HG02588 (cell line): ENCODE results near the gene LBX2.

Experiments
- ATAC-seq: cut with Tn5 transposase; IDR thresholded peaks from one replicate; pipeline ENCODE4 v1.9.1; 2021; ENCODE audit warnings: mild to moderate bottlenecking, moderate library complexity; ENCODE audit not compliant: unreplicated experiment

The LBX2 gene

DNA sequence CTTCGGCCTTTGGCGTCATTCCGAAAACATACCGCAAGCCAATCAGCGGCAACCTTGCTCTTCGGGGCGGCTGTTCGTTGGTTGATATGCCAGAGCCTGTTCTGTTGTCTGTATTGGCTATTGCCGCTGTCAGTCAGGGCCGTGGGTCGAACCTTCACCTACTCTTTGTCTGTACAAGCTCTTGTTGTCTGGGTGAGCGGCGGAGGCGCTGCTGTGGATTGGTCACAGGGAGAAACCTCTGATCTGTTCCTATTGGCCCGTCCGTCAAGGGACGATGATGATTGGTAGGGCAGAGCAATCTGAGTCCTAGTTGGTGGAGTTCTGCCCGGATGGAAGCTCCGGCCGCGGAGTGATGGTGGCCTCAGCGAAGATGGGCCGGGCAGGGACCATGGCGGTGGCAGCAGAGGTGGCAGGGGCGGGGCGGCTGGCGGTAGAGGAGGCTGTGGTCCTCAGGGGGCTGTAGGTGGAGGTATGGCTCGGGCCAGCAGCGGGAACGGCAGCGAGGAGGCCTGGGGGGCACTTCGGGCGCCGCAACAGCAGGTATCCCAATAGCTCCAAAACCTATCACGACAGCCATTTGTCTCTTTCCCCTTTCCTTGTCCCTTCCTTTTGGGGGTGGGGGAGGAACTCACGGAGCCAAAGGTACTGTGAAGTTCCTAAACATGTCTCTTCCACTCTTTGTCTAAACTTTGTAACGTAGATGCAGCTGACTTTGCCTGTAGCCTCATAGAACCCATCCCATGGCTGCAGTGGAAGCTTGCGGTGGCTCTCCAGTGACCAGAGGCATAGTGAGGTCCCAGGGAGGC is 41.1 kb downstream of the LBX2 start, which contains the start of gene WBP1:
Gene WBP1 (plus strand): TSS at position 307 of the 806 bp plus-strand sequence. CDS start 165 bp downstream, at position 472.
- ATAC-seq, result peak; percentile 80

DNA sequence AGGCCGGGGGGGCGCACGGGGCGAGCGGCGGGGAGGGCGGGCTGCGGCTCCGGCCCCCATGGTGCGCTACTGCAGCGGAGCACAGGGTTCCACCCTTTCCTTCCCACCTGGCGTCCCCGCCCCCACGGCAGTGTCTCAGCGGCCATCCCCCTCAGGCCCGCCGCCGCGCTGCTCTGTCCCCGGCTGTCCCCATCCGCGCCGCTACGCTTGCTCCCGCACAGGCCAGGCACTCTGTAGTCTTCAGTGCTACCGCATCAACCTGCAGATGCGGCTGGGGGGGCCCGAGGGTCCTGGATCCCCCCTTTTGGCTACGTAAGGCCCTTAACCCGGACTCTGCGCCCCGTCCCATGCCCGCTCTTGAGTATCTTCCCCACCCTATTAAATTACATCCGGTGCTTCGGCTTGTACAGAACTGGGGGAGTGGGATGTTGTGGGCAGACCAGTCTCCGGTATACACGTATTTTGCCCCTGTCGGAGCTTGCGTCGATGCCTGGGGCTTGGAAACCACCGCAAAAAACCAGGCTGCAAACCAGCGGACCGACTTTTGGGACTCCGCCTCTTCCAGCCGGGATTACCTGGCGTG is 41.8 kb downstream of the LBX2 start:
- ATAC-seq, result peak; percentile 28

DNA sequence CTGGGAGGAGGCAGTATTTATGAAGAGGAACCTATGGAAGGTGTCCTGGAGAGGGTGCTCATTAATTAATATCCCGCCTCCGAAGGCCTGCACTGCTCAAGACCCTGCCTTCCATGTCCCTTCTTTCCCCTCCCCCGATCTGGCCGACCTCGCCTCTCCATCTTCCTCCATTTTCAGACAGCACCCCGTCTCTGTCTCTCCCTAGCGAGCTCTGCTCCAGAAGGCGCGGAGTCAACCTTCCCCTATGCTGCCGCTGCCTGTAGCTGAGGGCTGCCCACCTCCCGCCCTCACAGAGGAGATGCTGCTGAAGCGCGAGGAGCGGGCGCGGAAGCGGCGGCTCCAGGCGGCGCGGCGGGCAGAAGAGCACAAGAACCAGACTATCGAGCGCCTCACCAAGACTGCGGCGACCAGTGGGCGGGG is 42.3 kb downstream of the LBX2 start:
- no peak for ATAC-seq

DNA sequence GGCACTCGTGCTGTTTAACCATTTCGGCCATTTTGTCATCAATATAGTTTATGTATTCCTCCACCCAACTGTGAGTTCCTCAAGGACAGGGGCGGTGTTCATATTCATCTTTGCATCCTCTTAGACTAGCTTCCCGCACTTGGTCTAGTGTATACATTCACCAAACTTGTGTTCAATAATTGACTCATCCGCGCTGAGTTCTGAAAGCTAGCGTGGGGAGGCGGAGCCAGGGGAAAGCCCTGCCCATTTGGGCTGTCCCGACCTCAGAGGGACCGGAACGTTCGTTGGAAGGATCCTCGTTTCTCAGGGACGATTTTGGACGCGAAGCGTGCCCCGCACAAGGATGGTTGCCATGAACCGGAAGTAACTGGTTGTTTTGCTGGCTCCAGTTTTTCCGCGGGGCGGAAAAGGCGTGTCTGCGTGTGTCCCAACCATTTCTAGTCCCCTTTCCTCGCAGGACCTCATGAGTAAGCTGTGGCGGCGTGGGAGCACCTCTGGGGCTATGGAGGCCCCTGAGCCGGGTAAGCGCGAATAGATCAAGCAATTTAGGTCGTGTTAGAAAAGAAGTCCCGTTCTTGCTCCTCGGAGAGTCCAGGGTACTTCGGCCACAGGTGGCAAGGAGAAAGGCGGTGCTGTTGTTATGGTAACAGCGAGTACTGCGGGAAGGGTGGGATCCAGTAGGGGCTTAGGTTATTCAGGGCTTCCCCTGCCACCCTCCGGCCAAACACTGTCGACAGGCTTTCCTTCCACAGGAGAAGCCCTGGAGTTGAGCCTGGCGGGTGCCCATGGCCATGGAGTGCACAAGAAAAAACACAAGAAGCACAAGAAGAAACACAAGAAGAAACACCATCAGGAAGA is 44.5 kb downstream of the LBX2 start, which contains the start of gene INO80B:
Gene INO80B (plus strand): TSS at position 434 of the 858 bp plus-strand sequence. CDS start 30 bp downstream, at position 464.
- peak; percentile 30 for ATAC-seq

DNA sequence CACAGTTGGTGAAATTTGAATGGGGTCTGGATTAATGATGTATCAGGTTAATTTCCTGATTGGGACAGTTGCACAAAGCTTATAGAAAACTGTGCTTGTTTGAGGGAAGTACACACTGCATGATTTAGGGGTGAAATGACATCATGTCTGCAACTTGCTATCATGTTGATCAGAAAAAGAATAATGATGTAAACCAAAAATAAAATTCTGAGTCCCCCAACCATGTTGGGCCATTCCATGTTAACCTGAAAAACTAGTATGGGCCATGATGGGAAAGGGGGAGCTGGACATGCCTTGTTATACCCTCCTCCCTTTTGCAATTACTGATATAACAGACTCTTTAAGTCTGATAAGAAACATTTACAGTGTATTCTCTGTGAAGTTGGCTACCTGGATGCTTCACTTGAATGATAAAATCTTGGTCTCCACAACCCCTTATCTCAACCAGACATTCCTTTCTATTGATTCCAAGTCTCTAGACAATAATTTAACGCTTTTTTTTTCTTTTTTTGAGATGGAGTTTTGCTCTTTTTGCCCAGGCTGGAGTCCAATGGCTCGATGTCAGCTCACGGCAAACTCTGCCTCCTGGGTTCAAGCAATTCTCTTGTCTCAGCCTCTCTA is 48.7 kb downstream of the LBX2 start:
- no peak for ATAC-seq

DNA sequence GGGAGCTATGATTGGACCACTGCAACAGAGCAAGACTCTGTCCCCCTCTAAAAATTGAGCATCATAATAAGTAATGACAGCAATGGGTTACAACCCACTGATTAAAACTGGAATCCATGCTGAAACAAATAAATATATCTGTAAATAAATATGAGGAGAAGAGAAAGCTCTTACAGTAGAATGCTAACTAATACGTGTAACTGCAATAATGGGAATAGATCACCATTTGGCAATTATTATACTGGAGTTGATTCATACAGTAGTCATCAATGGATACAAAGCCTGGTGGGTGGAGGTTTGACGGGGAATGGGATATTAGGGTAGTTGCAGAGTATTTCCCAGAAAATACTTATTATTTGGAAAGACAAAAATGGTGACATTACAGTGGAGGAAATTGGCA is 50.6 kb downstream of the LBX2 start:
- no peak for ATAC-seq
